Putamen (tissue), 1 donor: ENCODE data around the gene PPARA.

ENCODE experiments used
- DNase-seq: peaks from one replicate; pipeline ENCODE4 v3.0.0-alpha.2; 2016; ENCODE audit warnings: low spot score

Gene PPARA

GRCh38 chr22:46212195-46212594 is 61.9 kb downstream of the PPARA start:
- no peak for DNase-seq

GRCh38 chr22:46213052-46213451 is 62.7 kb downstream of the PPARA start:
- no peak for DNase-seq

GRCh38 chr22:46214149-46214548 is 63.8 kb downstream of the PPARA start:
- DNase-seq: no peak

GRCh38 chr22:46214616-46215015 is 64.3 kb downstream of the PPARA start:
- no peak for DNase-seq

GRCh38 chr22:46219636-46220035 is 69.3 kb downstream of the PPARA start:
- DNase-seq: no peak

GRCh38 chr22:46220921-46221320 is 70.6 kb downstream of the PPARA start:
- DNase-seq: no peak

GRCh38 chr22:46224044-46224897 is 73.9 kb downstream of the PPARA start:
- DNase-seq: no peak

GRCh38 chr22:46224898-46225290 is 74.6 kb downstream of the PPARA start:
- DNase-seq: no peak

- no peak for DNase-seq
Measured at GRCh38 chr22:46225631-46226030, 75.3 kb downstream of the PPARA start.

GRCh38 chr22:46226577-46226976 is 76.3 kb downstream of the PPARA start:
- no peak for DNase-seq

- DNase-seq: no peak
Measured at GRCh38 chr22:46229701-46230100, 79.4 kb downstream of the PPARA start.

GRCh38 chr22:46230262-46230901 is 80.1 kb downstream of the PPARA start:
- DNase-seq: no peak

GRCh38 chr22:46233231-46233630 is 82.9 kb downstream of the PPARA start:
- DNase-seq: peak; percentile 29

- no peak for DNase-seq
Measured at GRCh38 chr22:46234969-46235368, 84.6 kb downstream of the PPARA start.

GRCh38 chr22:46237453-46238124 is 87.3 kb downstream of the PPARA start:
- no peak for DNase-seq

GRCh38 chr22:46238541-46238940 is 88.2 kb downstream of the PPARA start:
- DNase-seq: peak; percentile 40

GRCh38 chr22:46239261-46240048 is 89.1 kb downstream of the PPARA start:
- no peak for DNase-seq

GRCh38 chr22:46240073-46240472 is 89.7 kb downstream of the PPARA start:
- DNase-seq: no peak

GRCh38 chr22:46240506-46240905 is 90.2 kb downstream of the PPARA start:
- DNase-seq: no peak

- no peak for DNase-seq
Measured at GRCh38 chr22:46240907-46241306, 90.6 kb downstream of the PPARA start.

- DNase-seq: no peak
Measured at GRCh38 chr22:46241396-46242007, 91.2 kb downstream of the PPARA start.

- no peak for DNase-seq
Measured at GRCh38 chr22:46242076-46242475, 91.8 kb downstream of the PPARA start.
